ENCODE results near the gene UBALD2. TPM values are rescaled to one million over a fixed set of nuclear protein-coding genes. Genes with fewer than 3 reads are reported as not detected.
"Not testable (repeated sequence)": the region's sequence is repeated elsewhere in the genome, so short reads cannot be mapped to it uniquely, and the experiment has no call there.

UBALD2 gene
- total RNA-seq, 1 experiment from 2014 or later, result 87.9 TPM

DNA sequence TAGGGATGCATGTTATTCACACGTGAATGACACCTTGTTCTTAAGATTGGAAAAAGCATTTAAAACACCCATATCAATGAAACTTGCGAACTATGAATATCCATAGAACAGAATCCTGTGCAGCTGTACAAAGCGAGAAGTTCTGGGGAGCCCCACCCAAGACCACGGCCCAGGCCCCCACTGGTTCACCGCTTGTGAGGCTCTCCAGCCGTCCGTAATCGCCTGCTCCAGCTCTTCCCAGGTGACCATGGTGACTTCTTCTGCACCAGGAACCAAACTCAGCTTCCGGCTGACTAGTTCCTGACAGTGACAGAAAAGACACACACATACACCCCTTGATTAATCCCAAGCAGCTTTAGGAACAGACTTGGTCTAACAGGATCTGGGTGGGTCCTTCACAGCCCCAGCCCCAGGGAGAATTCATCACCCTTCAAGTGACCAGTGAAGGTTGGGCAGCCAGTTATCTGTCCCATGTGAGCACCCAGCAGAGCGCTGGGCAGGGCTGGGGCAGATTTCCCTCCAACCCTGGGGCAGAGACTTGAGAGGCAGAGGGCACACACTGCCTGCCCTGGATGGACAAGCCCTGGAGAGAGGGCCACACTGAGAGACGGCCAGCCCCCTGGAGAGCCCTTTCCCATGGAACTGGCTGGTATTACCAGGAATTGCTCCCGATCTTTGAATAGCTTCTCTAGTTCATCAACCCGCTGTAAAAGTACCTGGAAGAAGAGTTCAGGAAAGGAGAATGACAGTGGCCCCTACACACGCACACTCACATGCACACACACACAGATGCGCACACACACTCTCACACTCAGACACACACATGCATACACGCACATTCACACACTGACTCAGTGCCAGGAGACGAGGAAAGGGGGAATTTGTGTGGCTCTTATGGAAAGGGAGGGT, 39.3 kb downstream of the UBALD2 start:
- no peak overlapping the region for H3K27ac Mint-ChIP-seq (ENCODE audit: unreplicated experiment)
- no peak for DNase-seq
- TF ChIP-seq, protein P1, sequence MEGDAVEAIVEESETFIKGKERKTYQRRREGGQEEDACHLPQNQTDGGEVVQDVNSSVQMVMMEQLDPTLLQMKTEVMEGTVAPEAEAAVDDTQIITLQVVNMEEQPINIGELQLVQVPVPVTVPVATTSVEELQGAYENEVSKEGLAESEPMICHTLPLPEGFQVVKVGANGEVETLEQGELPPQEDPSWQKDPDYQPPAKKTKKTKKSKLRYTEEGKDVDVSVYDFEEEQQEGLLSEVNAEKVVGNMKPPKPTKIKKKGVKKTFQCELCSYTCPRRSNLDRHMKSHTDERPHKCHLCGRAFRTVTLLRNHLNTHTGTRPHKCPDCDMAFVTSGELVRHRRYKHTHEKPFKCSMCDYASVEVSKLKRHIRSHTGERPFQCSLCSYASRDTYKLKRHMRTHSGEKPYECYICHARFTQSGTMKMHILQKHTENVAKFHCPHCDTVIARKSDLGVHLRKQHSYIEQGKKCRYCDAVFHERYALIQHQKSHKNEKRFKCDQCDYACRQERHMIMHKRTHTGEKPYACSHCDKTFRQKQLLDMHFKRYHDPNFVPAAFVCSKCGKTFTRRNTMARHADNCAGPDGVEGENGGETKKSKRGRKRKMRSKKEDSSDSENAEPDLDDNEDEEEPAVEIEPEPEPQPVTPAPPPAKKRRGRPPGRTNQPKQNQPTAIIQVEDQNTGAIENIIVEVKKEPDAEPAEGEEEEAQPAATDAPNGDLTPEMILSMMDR (IDR thresholded peaks at IDR 0.05; ENCODE audit: unreplicated experiment), result no peak
- intact Hi-C loops (cut with micrococcal nuclease; ENCODE audit: unreplicated experiment), result loop anchor here (5.0 kb wide), 1 partner anchor 93 kb away; no protein-coding TSS in a partner anchor
- H3K9me3 Mint-ChIP-seq (ENCODE audit: low read depth, unreplicated experiment), result no peaks in the 10 kb centered on the region
- no peaks in the 10 kb centered on the region for H3K27me3 Mint-ChIP-seq (ENCODE audit: unreplicated experiment)
- peaks cover 10% of the 10 kb centered on the region for H3K4me1 Mint-ChIP-seq (ENCODE audit: low read depth, unreplicated experiment)
- BruUV-seq (replicated peaks), result no TSS peak
- CTCF ChIA-PET, result interaction anchor here (0.5 to 1.5 kb wide), 4 partner anchors 26 to 94 kb away, joined by 3 to 8 read pairs (median 4); no protein-coding TSS in a partner anchor
- peaks cover 11% of the 10 kb centered on the region for H3K36me3 Mint-ChIP-seq (ENCODE audit: insufficient read depth, unreplicated experiment)
- H3K4me3 Mint-ChIP-seq (ENCODE audit: low read depth, unreplicated experiment), result no peak overlapping the region

DNA sequence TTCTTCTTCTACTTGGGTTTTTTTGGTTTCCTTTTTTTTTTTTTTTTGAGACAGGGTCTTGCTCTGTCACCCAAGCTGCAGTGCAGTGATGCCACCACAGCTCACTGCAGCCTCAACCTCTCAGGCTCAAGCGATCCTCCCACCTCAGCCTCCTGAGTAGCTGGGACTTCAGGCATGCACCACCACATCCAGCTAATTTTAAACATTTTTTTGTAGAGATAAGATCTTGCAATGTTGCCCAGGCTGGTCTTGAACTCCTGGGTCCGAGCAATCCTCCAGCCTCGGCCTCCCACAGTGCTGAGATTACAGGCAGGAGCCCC, 39.9 kb downstream of the UBALD2 start:
- DNase-seq; H3K27ac Mint-ChIP-seq (ENCODE audit: unreplicated experiment); BruUV-seq (replicated peaks); H3K9me3 Mint-ChIP-seq (ENCODE audit: low read depth, unreplicated experiment); H3K27me3 Mint-ChIP-seq (ENCODE audit: unreplicated experiment); intact Hi-C loops (cut with micrococcal nuclease; ENCODE audit: unreplicated experiment); H3K4me1 Mint-ChIP-seq (ENCODE audit: low read depth, unreplicated experiment); H3K4me3 Mint-ChIP-seq (ENCODE audit: low read depth, unreplicated experiment): not testable (repeated sequence)
- CTCF ChIA-PET, result interaction anchor here (0.5 to 1.5 kb wide), 3 partner anchors 25 to 93 kb away, joined by 3 to 5 read pairs (median 3); no protein-coding TSS in a partner anchor
- H3K36me3 Mint-ChIP-seq (ENCODE audit: insufficient read depth, unreplicated experiment), result peaks cover 16% of the 10 kb centered on the region

DNA sequence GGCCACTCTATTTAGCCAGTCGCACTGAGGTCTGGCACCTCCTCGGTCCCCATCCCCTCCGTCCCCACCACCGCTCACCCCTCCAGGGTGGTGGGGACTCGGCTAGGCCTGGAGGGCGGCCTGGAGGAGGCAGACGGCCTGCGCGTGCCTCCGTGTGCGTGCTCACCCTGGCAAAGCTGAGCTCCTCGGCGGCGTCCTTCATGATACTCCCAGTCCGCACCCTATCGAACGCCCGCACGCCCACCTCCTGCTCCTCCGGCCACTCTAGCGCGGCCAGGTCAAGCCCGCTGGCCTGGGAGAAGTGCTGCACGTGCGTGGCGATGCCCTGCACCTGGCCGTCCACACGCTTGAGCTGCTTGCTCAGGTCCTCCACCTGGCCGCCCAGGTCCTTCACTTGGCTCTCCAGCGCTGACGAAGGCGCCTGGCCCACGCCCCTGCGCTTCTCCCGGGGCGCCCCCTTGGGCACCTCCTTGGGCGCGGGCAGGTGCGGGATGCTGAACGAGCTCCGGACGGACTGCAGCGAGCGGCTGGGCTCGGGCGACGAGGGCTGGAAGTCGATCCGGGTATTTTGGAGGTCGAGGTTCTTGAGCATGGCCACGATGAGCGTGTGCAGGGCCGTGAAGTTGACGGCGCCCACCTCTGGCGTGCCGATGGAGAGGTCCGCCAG, 42.3 kb downstream of the UBALD2 start:
- Mint-ChIP-seq H3K4me3 (ENCODE audit: low read depth, unreplicated experiment) (no peak overlapping the region), H3K36me3 (ENCODE audit: insufficient read depth, unreplicated experiment) (peaks cover 21% of the 10 kb centered on the region), H3K4me1 (ENCODE audit: low read depth, unreplicated experiment) (peaks cover 10% of the 10 kb centered on the region), H3K9me3 (ENCODE audit: low read depth, unreplicated experiment) (no peaks in the 10 kb centered on the region), H3K27me3 (ENCODE audit: unreplicated experiment) (no peaks in the 10 kb centered on the region), H3K27ac (ENCODE audit: unreplicated experiment) (no peak overlapping the region)
- intact Hi-C loops (cut with micrococcal nuclease; ENCODE audit: unreplicated experiment), result no loop called here
- TF ChIP-seq, protein P1 (IDR thresholded peaks at IDR 0.05; ENCODE audit: unreplicated experiment), result no peak
- BruUV-seq (replicated peaks), result no TSS peak
- DNase-seq, result no peak
- CTCF ChIA-PET, result interaction anchor here (0.6 kb wide), 1 partner anchor 88 kb away, joined by 3 read pairs; no protein-coding TSS in a partner anchor

DNA sequence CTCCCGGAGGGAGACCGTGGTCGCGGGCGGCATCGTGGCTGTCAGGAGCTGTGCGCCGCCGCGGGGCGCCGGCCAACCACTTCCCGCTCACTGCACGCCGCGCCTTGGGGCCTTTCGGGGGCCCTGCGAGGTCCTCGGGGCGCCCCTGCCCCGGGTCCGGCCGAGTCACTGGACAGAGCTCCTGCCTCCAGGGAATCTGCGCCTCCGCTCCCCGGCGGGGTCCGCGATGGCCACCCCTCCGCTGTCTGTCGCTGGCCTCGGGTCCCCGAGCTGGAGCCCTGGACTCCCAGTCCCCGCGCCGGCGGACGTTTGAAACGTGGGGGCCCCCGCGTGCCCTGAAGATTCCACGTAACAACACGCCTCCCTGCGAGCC, 42.8 kb downstream of the UBALD2 start, which contains the start of gene QRICH2:
Gene QRICH2 (minus strand): TSS at position 311 of the 373 bp plus-strand sequence. CDS start 278 bp downstream, at position 33.
- peaks cover 7% of the 10 kb centered on the region for H3K4me1 Mint-ChIP-seq (ENCODE audit: low read depth, unreplicated experiment)
- no peaks in the 10 kb centered on the region for H3K27me3 Mint-ChIP-seq (ENCODE audit: unreplicated experiment)
- DNase-seq, result no peak
- H3K9me3 Mint-ChIP-seq (ENCODE audit: low read depth, unreplicated experiment), result no peaks in the 10 kb centered on the region
- BruUV-seq (replicated peaks), result no TSS peak
- TF ChIP-seq, protein P1 (IDR thresholded peaks at IDR 0.05; ENCODE audit: unreplicated experiment), result no peak
- no peak within 1 kb of the TSS for H3K27ac Mint-ChIP-seq (ENCODE audit: unreplicated experiment)
- no peak within 1 kb of the TSS for H3K4me3 Mint-ChIP-seq (ENCODE audit: low read depth, unreplicated experiment)
- CTCF ChIA-PET, result interaction anchor here (0.6 kb wide), 1 partner anchor 88 kb away, joined by 3 read pairs; no protein-coding TSS in a partner anchor
- intact Hi-C loops (cut with micrococcal nuclease; ENCODE audit: unreplicated experiment), result no loop called here
- peaks cover 21% of the 10 kb centered on the region for H3K36me3 Mint-ChIP-seq (ENCODE audit: insufficient read depth, unreplicated experiment)

Measured in Calu3 (cell line).